ENCODE measurements around the gene SORCS3.
"Not testable (repeated sequence)": the region's sequence is repeated elsewhere in the genome, so short reads cannot be mapped to it uniquely, and the experiment has no call there.

SORCS3 gene

DNA sequence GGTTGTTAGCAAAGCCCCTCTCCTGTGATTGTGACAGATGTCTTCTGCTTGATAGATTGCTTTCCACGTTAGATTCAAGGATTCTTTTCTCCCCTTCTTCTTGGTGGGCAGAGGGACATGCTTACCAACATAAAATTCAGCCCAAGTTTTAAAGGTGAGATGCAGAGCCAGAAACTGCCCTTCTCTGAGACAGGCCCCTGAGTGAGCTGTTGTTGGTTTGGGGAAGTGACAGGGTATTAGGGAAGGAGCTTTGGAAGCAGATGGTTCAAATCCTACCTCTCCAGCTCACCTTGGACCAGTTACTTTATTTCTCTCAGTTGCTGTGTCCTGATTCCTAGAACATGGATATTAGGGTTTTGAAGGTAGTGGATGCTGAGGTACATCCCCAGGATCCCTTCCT is 53.0 kb downstream of the SORCS3 start:
- FAIRE-seq (no peak), DNase-seq (ENCODE audit: insufficient read length, low spot score) (no peak)
- TF ChIP-seq SPI1 (IDR thresholded peaks at IDR 0.05; ENCODE audit: low read depth, low read length) (no peak), POLR2A (IDR thresholded peaks at IDR 0.05; ENCODE audit: low read depth, low read length) (no peak), PAX5 (IDR thresholded peaks at IDR 0.05; ENCODE audit: insufficient read depth, low read length, severe bottlenecking) (no peak), POU2F2 (IDR thresholded peaks at IDR 0.05; ENCODE audit: low read depth, low read length) (no peak), TAF1 (IDR thresholded peaks at IDR 0.05; ENCODE audit: low read depth, low read length) (no peak), POLR2AphosphoS5 (IDR thresholded peaks at IDR 0.05; ENCODE audit: low read depth, low read length) (no peak)

- not testable (repeated sequence) for FAIRE-seq; DNase-seq (ENCODE audit: insufficient read length, low spot score)
These were observed 62.2 kb downstream of the SORCS3 start for GRCh38 chr10:104703262-104703661.

- DNase-seq (ENCODE audit: insufficient read length, low spot score) (no peak), FAIRE-seq (no peak)
- TF ChIP-seq TAF1 (IDR thresholded peaks at IDR 0.05; ENCODE audit: low read depth, low read length) (no peak), PAX5 (IDR thresholded peaks at IDR 0.05; ENCODE audit: insufficient read depth, low read length, severe bottlenecking) (no peak), POLR2A (IDR thresholded peaks at IDR 0.05; ENCODE audit: low read depth, low read length) (no peak), POU2F2 (IDR thresholded peaks at IDR 0.05; ENCODE audit: low read depth, low read length) (no peak), POLR2AphosphoS5 (IDR thresholded peaks at IDR 0.05; ENCODE audit: low read depth, low read length) (no peak), SPI1 (IDR thresholded peaks at IDR 0.05; ENCODE audit: low read depth, low read length) (no peak)
These were observed 65.8 kb downstream of the SORCS3 start for GRCh38 chr10:104706886-104707285.

GRCh38 chr10:104707602-104708459 is 66.7 kb downstream of the SORCS3 start:
- DNase-seq (ENCODE audit: insufficient read length, low spot score) (no peak), FAIRE-seq (no peak)
- no peak for TF ChIP-seq POU2F2 (IDR thresholded peaks at IDR 0.05; ENCODE audit: low read depth, low read length)
- no peak for TF ChIP-seq TAF1 (IDR thresholded peaks at IDR 0.05; ENCODE audit: low read depth, low read length)
- no peak for TF ChIP-seq POLR2A (IDR thresholded peaks at IDR 0.05; ENCODE audit: low read depth, low read length)
- TF ChIP-seq PAX5 (IDR thresholded peaks at IDR 0.05; ENCODE audit: insufficient read depth, low read length, severe bottlenecking) = no peak
- no peak for TF ChIP-seq SPI1 (IDR thresholded peaks at IDR 0.05; ENCODE audit: low read depth, low read length)
- TF ChIP-seq POLR2AphosphoS5 (IDR thresholded peaks at IDR 0.05; ENCODE audit: low read depth, low read length) = no peak

DNA sequence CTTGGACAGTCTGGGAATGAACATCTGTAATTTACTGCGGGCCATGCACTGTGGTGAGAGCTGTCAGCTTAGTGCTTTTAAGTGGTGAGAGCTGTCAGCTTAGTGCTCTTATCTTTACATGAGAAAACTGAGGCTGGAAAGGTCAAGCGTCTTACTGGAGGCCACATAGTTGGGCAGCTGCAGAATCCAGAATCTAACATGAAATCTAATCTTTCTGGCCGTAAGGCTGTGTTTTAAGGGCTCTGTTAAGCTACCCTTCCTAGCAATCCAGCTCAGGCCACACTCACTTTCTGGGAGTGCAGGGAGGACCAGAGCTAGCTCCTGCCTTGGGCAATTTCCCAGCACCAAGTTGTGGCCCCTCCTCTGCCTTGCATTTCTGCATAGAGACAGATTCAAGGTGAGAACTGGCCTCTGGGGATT is 70.2 kb downstream of the SORCS3 start:
- no peak for DNase-seq (ENCODE audit: insufficient read length, low spot score)
- no peak for TF ChIP-seq POU2F2 (IDR thresholded peaks at IDR 0.05; ENCODE audit: low read depth, low read length)
- no peak for TF ChIP-seq TAF1 (IDR thresholded peaks at IDR 0.05; ENCODE audit: low read depth, low read length)
- TF ChIP-seq PAX5 (IDR thresholded peaks at IDR 0.05; ENCODE audit: insufficient read depth, low read length, severe bottlenecking) = no peak
- FAIRE-seq = no peak

DNA sequence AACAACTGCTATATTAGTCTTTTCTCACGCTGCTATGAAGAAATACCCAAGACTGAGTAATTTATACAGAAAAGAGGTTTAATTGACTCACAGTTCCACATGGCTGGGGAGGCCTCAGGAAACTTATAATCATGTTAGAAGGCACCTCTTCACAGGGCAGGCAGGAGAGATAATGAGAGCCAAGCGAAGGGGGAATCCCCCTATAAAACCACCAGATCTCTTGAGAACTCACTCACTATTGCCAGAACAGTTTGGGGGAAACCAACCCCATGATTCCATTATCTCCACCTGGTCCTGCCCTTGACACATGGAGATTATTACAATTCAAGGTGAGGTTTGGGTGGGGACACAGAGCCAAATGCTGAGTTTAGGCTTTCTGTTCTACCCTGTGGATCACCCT is 89.5 kb downstream of the SORCS3 start:
- not testable (repeated sequence) for FAIRE-seq; DNase-seq (ENCODE audit: insufficient read length, low spot score)

DNA sequence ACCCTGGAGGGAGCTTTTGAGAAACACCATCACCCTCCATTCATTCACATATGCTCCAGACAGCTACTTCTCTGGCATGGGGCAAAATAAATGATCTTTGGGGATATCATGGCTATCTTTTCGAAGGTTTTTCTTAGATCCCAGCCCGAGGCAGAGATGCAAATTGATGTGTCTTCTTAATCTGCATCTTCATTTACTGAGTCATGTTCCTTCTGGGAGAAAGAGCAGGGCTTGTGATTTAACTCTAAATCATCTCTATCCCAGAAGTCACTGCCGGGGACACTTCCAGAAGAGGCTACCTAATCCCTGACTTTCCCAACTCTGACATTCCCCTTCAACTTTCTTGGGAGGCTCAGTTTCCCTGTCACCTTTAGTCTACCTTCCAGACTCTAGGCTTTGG is 90.1 kb downstream of the SORCS3 start:
- DNase-seq (ENCODE audit: insufficient read length, low spot score) (no peak), FAIRE-seq (no peak)
- TF ChIP-seq SPI1 (IDR thresholded peaks at IDR 0.05; ENCODE audit: low read depth, low read length) (no peak), POU2F2 (IDR thresholded peaks at IDR 0.05; ENCODE audit: low read depth, low read length) (no peak), POLR2AphosphoS5 (IDR thresholded peaks at IDR 0.05; ENCODE audit: low read depth, low read length) (no peak)

GRCh38 chr10:104732222-104732621 is 91.1 kb downstream of the SORCS3 start:
- FAIRE-seq = no peak
- no peak for DNase-seq (ENCODE audit: insufficient read length, low spot score)
- TF ChIP-seq TAF1 (IDR thresholded peaks at IDR 0.05; ENCODE audit: low read depth, low read length) (no peak), POLR2AphosphoS5 (IDR thresholded peaks at IDR 0.05; ENCODE audit: low read depth, low read length) (no peak), PAX5 (IDR thresholded peaks at IDR 0.05; ENCODE audit: insufficient read depth, low read length, severe bottlenecking) (no peak), POU2F2 (IDR thresholded peaks at IDR 0.05; ENCODE audit: low read depth, low read length) (no peak), POLR2A (IDR thresholded peaks at IDR 0.05; ENCODE audit: low read depth, low read length) (no peak), SPI1 (IDR thresholded peaks at IDR 0.05; ENCODE audit: low read depth, low read length) (no peak)

DNA sequence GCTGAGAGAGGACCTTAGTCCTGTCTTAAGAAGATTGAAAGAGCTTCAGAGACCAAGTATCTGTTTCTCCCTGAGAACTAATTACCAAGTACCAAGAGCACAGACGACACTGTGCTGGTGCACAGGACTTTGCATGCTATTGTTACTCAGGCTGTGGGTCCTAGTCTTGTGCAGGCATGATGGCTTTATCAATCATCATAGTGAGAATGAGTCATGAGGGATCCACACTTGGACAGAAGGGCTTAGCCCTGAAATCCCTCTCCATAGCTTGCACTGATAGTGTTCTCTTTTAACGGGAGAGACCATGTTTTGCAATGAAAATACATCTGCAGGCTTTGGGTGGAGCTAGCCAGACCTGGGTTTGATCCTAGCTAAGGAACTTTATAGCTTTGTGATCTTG is 93.3 kb downstream of the SORCS3 start:
- TF ChIP-seq SPI1 (IDR thresholded peaks at IDR 0.05; ENCODE audit: low read depth, low read length) = no peak
- TF ChIP-seq PAX5 (IDR thresholded peaks at IDR 0.05; ENCODE audit: insufficient read depth, low read length, severe bottlenecking) = no peak
- no peak for TF ChIP-seq POLR2AphosphoS5 (IDR thresholded peaks at IDR 0.05; ENCODE audit: low read depth, low read length)
- TF ChIP-seq POLR2A (IDR thresholded peaks at IDR 0.05; ENCODE audit: low read depth, low read length) = no peak
- no peak for TF ChIP-seq POU2F2 (IDR thresholded peaks at IDR 0.05; ENCODE audit: low read depth, low read length)
- no peak for TF ChIP-seq TAF1 (IDR thresholded peaks at IDR 0.05; ENCODE audit: low read depth, low read length)
- DNase-seq (ENCODE audit: insufficient read length, low spot score) (no peak), FAIRE-seq (no peak)

DNA sequence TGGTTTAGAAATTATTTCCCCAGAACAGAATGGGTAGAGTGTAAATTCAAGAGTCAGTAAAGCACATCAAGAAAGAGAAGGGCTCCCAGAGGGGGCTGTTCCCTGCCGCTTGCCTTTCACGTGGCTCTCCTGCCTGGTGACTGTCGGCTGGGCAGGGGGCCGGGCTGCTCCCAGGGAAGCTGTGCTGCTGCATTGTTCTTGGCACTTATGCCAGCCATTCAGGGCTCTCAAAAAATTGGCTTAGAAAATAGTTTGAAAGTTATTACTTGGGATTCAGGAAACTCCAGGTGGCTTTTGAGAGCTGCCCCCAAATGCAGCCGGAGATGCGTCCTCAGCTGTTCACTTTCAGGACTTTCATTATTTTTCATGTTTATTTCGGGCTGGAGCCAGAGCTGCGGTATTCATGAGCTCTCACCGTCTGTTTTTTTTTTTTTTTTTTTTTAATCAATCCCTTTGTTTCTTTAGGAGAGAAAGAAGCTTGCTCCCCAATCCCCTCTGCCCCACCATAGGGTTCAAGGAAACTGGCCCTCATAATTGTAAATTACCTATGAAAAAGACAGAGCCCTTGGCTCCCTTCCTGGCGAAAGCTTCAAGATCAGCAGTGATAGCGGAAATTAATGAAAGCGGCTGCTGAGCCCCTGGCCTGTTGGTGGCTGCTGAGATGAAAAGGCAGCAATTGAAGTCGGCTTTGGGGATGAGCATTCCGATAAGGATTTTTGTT is 94.1 kb downstream of the SORCS3 start:
- no peak for TF ChIP-seq TAF1 (IDR thresholded peaks at IDR 0.05; ENCODE audit: low read depth, low read length)
- TF ChIP-seq PAX5 (IDR thresholded peaks at IDR 0.05; ENCODE audit: insufficient read depth, low read length, severe bottlenecking) = no peak
- no peak for TF ChIP-seq POLR2A (IDR thresholded peaks at IDR 0.05; ENCODE audit: low read depth, low read length)
- no peak for TF ChIP-seq POU2F2 (IDR thresholded peaks at IDR 0.05; ENCODE audit: low read depth, low read length)
- no peak for TF ChIP-seq POLR2AphosphoS5 (IDR thresholded peaks at IDR 0.05; ENCODE audit: low read depth, low read length)
- TF ChIP-seq SPI1 (IDR thresholded peaks at IDR 0.05; ENCODE audit: low read depth, low read length) = no peak
- no peak for DNase-seq (ENCODE audit: insufficient read length, low spot score)
- FAIRE-seq = no peak
